MCF 10A (cell line): ENCODE results near the gene VSX2. TPM values are rescaled to one million over a fixed set of nuclear protein-coding genes. Genes with fewer than 3 reads are reported as not detected.

Experiments
- BruUV-seq: library from RNA; stranded (reverse); fragments of 400-500 nt; replicated peaks from 2 replicates; lab custom pipeline; 2021; lab: Mats Ljungman, UMichigan
- CTCF ChIA-PET: fragments of 300-600 bp; sonication (Branson Sonifier 250); formaldehyde crosslinking; extraction: SDS; loops from one replicate; lab custom pipeline; 2021; ENCODE audit warnings: antibody characterized with exemption, inconsistent platforms; lab: Yijun Ruan, JAX
- POLR2A ChIA-PET: fragments of 300-600, 350-650 bp; sonication (Branson Sonifier 250); formaldehyde crosslinking; extraction: SDS; loops from one replicate; lab custom pipeline; 2020; ENCODE audit warnings: antibody characterized with exemption, inconsistent platforms; lab: Yijun Ruan, JAX
- DNase-seq: peaks from one replicate; pipeline ENCODE4 v3.0.0-alpha.2; 2018; ENCODE audit not compliant: unreplicated experiment
- H3K27ac Mint-ChIP-seq: one replicate; pipeline ENCODE4 v1.8.0; 2022; ENCODE audit warnings: mild to moderate bottlenecking, low read depth, mixed read lengths; ENCODE audit not compliant: unreplicated experiment
- H3K27me3 Mint-ChIP-seq: one replicate; pipeline ENCODE4 v1.8.0; 2022; ENCODE audit warnings: mixed read lengths; ENCODE audit not compliant: insufficient read depth, unreplicated experiment
- H3K36me3 Mint-ChIP-seq: one replicate; pipeline ENCODE4 v1.8.0; 2022; ENCODE audit warnings: mild to moderate bottlenecking, moderate library complexity, mixed read lengths; ENCODE audit not compliant: insufficient read depth, unreplicated experiment
- H3K4me1 Mint-ChIP-seq: one replicate; pipeline ENCODE4 v1.8.0; 2022; ENCODE audit warnings: mixed read lengths; ENCODE audit not compliant: insufficient read depth, unreplicated experiment
- H3K4me3 Mint-ChIP-seq: one replicate; pipeline ENCODE4 v1.8.0; 2022; ENCODE audit warnings: mild to moderate bottlenecking, moderate library complexity, mixed read lengths; ENCODE audit not compliant: unreplicated experiment
- H3K9me3 Mint-ChIP-seq: one replicate; pipeline ENCODE4 v1.8.0; 2022; ENCODE audit warnings: mixed read lengths; ENCODE audit not compliant: unreplicated experiment
- intact Hi-C: fragments of 100-400 bp; cut with micrococcal nuclease; formaldehyde crosslinking; loops from 2 replicates; pipeline ENCODE4 v1.14.1; 2022
- total RNA-seq: library from RNA; stranded (reverse); gene quantifications from 2 replicates; pipeline ENCODE4 v1.2.3, GENCODE V29; 2022
- TF ChIP-seq, protein P1 (sequence below): fragments of 200-600 bp; IDR thresholded peaks from one replicate; pipeline ENCODE4 v1.8.0; 2022; ENCODE audit warnings: antibody characterized with exemption, mild to moderate bottlenecking; ENCODE audit not compliant: unreplicated experiment

Gene VSX2
- total RNA-seq, 1 experiment from 2014 or later = not detected

DNA sequence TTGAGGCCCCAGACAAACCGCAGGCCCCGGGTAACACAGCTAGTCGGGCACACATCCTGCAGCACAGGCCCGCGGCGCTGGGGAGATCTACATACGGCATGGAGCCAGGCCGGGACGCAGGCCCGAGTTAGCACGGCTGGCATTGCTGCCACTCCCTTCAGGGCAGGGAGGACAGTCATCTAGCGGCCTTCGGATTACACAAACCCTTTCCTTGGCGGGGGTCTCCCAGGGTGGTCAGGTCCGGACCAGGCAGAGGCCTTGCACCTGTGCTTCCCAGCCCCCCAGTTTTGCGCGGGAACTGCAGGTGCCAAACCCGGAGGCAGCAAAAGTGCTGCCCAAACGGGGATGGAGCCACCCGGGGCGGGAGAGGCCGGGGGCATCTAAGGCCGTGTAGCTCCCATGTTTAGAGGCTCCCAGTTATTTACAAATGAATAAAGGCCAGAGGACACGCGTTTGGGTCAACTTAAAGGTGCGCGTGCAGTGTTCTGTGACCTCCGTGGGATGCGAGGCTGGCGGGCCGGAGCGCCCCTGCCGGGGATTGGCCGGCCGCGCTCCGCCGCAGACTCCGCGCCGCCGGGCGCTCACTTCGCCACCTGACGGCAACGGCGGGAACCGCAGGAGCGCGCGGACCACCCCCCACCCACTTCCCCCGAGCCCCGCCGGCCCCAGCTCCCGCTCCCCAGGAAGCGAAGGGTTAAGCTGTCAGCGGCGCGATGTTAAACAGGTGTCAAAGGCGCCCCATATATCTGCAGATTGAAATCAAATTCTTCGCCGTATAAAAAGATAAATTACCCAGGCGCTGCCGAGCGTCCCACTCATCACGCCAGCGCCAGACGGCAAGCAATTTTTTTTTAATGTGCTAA, 18.1 kb downstream of the VSX2 start:
- intact Hi-C loops = loop anchor here (1.0 kb wide), 1 partner anchor 146 kb away; no protein-coding TSS in a partner anchor
- Mint-ChIP-seq H3K27me3 (no peaks in the 10 kb centered on the region), H3K4me3 (peak overlapping the region; percentile 61), H3K27ac (no peak overlapping the region), H3K9me3 (no peaks in the 10 kb centered on the region), H3K36me3 (no peaks in the 10 kb centered on the region), H3K4me1 (peaks cover 10% of the 10 kb centered on the region)
- ChIA-PET POLR2A (interaction anchor here (1.2 kb wide), 1 partner anchor 45 kb away, joined by 5 read pairs; the partner anchor contains the start of gene ABCD4), CTCF (interaction anchor here (0.6 to 6.6 kb wide), 36 partner anchors 9 to 1421 kb away, joined by 3 to 55 read pairs (median 4); partner anchors contain the start of genes ABCD4 and VSX2)
- peak; percentile 31 for DNase-seq
- TF ChIP-seq, protein P1, sequence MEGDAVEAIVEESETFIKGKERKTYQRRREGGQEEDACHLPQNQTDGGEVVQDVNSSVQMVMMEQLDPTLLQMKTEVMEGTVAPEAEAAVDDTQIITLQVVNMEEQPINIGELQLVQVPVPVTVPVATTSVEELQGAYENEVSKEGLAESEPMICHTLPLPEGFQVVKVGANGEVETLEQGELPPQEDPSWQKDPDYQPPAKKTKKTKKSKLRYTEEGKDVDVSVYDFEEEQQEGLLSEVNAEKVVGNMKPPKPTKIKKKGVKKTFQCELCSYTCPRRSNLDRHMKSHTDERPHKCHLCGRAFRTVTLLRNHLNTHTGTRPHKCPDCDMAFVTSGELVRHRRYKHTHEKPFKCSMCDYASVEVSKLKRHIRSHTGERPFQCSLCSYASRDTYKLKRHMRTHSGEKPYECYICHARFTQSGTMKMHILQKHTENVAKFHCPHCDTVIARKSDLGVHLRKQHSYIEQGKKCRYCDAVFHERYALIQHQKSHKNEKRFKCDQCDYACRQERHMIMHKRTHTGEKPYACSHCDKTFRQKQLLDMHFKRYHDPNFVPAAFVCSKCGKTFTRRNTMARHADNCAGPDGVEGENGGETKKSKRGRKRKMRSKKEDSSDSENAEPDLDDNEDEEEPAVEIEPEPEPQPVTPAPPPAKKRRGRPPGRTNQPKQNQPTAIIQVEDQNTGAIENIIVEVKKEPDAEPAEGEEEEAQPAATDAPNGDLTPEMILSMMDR = peak; percentile 96
- no TSS peak for BruUV-seq

DNA sequence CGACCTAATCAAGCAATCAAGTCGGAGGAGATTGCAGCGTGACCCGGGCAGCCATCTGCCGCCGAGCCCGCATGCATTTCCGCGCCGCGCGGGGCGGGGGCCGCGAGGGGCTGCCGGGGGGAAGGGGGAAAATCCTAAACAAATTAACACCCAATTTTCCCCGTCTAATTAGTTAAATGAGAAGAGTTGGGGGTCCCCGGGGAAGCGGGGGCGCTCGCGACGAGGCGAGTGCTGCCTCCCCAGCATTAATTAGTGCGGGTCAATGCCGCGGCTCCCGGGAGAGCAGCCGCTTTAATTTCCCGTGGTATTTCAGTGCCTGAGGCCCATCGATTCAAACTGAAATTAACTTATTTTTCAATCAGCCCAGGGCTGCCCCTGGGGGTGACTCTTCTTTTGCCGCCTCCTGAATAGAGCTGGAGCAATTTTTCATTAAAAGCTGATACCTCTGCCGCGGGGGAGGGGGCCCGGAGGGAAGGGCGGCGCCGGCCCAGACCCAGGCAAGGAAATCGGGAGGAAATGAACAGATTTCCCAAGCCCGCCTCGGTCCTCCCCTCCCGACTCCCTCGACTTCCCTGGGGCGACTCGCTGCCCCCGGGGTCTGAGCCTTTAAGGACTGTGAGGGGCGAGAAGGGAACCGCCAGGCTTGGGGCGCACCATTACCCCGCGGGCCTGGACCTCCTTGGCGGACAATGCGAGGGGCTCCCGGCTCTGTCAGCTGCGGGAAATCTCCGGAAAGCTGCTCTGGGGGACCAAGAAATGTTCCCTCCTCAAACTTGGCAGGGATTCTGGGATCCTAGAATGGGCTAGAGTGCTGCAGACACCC, 18.9 kb downstream of the VSX2 start:
- POLR2A ChIA-PET = interaction anchor here (1.2 kb wide), 1 partner anchor 44 kb away, joined by 5 read pairs; the partner anchor contains the start of gene ABCD4
- no peak for DNase-seq
- Mint-ChIP-seq H3K4me3 (peak overlapping the region; percentile 61), H3K27me3 (no peaks in the 10 kb centered on the region), H3K4me1 (peaks cover 10% of the 10 kb centered on the region), H3K9me3 (no peaks in the 10 kb centered on the region), H3K36me3 (no peaks in the 10 kb centered on the region), H3K27ac (no peak overlapping the region)
- intact Hi-C loops = loop anchor here (1.0 kb wide), 1 partner anchor 147 kb away; no protein-coding TSS in a partner anchor
- CTCF ChIA-PET = interaction anchor here (0.5 to 6.6 kb wide), 12 partner anchors 9 to 1291 kb away, joined by 3 to 55 read pairs (median 6); partner anchors contain the start of genes ABCD4 and VSX2
- no TSS peak for BruUV-seq
- TF ChIP-seq, protein P1 = no peak

DNA sequence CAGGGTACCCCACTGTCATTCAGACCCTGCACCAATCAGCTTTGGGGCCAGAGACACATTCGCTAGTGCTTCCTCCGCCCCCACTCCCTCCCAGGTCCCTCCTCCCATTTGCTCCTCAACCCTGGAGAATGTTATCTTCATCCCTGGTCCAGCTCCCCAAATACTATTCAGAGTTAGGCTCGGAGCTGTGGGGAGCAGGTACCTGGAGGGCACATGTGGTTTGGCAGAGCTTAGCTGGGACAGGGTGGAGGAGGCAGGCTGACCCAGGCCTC, 19.5 kb downstream of the VSX2 start:
- Mint-ChIP-seq H3K9me3 (no peaks in the 10 kb centered on the region), H3K4me3 (no peak overlapping the region), H3K36me3 (no peaks in the 10 kb centered on the region), H3K27ac (no peak overlapping the region), H3K27me3 (no peaks in the 10 kb centered on the region), H3K4me1 (peaks cover 10% of the 10 kb centered on the region)
- TF ChIP-seq, protein P1 = no peak
- CTCF ChIA-PET = interaction anchor here (0.5 to 6.6 kb wide), 6 partner anchors 13 to 1292 kb away, joined by 3 to 55 read pairs (median 6); no protein-coding TSS in a partner anchor
- BruUV-seq = no TSS peak
- POLR2A ChIA-PET = no interaction called here
- no peak for DNase-seq
- intact Hi-C loops = no loop called here

DNA sequence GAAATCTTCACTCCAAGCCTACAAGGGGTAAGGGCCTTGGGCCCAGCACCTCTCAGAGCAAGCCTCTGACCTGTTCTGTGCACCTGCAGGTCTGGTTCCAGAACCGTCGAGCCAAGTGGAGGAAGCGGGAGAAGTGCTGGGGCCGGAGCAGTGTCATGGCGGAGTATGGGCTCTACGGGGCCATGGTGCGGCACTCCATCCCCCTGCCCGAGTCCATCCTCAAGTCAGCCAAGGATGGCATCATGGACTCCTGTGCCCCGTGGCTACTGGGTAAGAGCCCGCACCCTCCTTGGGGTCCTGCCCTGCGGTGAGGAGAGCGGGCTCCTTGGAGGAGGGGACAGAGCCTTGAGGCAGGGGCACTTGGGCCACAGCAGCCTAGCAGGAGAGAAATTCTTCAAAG, 20.3 kb downstream of the VSX2 start:
- Mint-ChIP-seq H3K4me3 (no peak overlapping the region), H3K27me3 (no peaks in the 10 kb centered on the region), H3K9me3 (no peaks in the 10 kb centered on the region), H3K4me1 (peaks cover 10% of the 10 kb centered on the region), H3K36me3 (no peaks in the 10 kb centered on the region), H3K27ac (no peak overlapping the region)
- intact Hi-C loops = no loop called here
- TF ChIP-seq, protein P1 = no peak
- no TSS peak for BruUV-seq
- no peak for DNase-seq
- ChIA-PET POLR2A (no interaction called here), CTCF (interaction anchor here (6.6 kb wide), 1 partner anchor 148 kb away, joined by 55 read pairs; no protein-coding TSS in a partner anchor)
